ENCODE measurements around the gene ADAM12. TPM values are rescaled to one million over a fixed set of nuclear protein-coding genes. Genes with fewer than 3 reads are reported as not detected.

ADAM12 gene
- polyA plus RNA-seq, 1 donor from 2014 or later = 0.09 TPM

DNA sequence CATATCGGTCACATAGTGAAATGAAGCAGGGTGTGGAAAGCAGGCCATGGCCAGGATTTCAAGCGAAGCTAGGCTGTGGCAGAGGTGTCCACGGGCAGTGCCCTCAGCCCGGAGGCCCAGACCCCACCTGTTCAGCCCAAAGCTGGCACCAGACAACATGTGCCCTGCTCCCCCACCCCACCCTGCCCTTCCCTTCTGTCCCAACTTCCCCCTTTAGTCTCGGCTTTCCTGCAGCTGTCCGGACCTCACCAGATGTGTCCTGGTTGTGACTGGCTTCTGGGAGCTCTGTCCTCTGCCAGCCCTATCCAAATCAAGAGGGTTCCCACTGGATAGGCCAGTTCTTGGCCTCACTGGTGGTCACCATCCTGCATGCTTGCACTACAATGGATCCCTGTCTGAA, 37.3 kb downstream of the ADAM12 start:
- Histone ChIP-seq H3K9me2 (ENCODE audit: insufficient read depth, low read length) (no peaks in the 10 kb centered on the region), H3K27me3 (ENCODE audit: insufficient read depth, low read depth, low read length) (no peaks in the 10 kb centered on the region), H3F3A (ENCODE audit: insufficient read depth, low read length, poor library complexity, severe bottlenecking) (no peaks in the 10 kb centered on the region), H2AFZ (ENCODE audit: low read depth, low read length) (no peak overlapping the region), H3K36me3 (ENCODE audit: insufficient read depth, low read length) (no peaks in the 10 kb centered on the region), H3K9me3 (ENCODE audit: low read length) (no peaks in the 10 kb centered on the region), H3K4me2 (ENCODE audit: low read length) (no peak overlapping the region), H3K79me2 (replicated peaks; ENCODE audit: insufficient read depth, low read length) (no peaks in the 10 kb centered on the region), H3K9ac (ENCODE audit: low read length) (no peak overlapping the region), H3K27ac (ENCODE audit: low read length) (no peak overlapping the region), H3K4me3 (ENCODE audit: low read length) (no peak overlapping the region), H4K20me1 (ENCODE audit: insufficient read depth) (no peaks in the 10 kb centered on the region)
- TF ChIP-seq RAD21 (conservative IDR thresholded peaks at IDR 0.05) = no peak
- no peak for TF ChIP-seq SMC3 (conservative IDR thresholded peaks at IDR 0.05; ENCODE audit: poor library complexity)
- TF ChIP-seq, protein P1, sequence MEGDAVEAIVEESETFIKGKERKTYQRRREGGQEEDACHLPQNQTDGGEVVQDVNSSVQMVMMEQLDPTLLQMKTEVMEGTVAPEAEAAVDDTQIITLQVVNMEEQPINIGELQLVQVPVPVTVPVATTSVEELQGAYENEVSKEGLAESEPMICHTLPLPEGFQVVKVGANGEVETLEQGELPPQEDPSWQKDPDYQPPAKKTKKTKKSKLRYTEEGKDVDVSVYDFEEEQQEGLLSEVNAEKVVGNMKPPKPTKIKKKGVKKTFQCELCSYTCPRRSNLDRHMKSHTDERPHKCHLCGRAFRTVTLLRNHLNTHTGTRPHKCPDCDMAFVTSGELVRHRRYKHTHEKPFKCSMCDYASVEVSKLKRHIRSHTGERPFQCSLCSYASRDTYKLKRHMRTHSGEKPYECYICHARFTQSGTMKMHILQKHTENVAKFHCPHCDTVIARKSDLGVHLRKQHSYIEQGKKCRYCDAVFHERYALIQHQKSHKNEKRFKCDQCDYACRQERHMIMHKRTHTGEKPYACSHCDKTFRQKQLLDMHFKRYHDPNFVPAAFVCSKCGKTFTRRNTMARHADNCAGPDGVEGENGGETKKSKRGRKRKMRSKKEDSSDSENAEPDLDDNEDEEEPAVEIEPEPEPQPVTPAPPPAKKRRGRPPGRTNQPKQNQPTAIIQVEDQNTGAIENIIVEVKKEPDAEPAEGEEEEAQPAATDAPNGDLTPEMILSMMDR (IDR thresholded peaks at IDR 0.05; ENCODE audit: poor library complexity, severe bottlenecking) = no peak
- no peak for TF ChIP-seq TAF1 (IDR thresholded peaks at IDR 0.05; ENCODE audit: low read depth)

DNA sequence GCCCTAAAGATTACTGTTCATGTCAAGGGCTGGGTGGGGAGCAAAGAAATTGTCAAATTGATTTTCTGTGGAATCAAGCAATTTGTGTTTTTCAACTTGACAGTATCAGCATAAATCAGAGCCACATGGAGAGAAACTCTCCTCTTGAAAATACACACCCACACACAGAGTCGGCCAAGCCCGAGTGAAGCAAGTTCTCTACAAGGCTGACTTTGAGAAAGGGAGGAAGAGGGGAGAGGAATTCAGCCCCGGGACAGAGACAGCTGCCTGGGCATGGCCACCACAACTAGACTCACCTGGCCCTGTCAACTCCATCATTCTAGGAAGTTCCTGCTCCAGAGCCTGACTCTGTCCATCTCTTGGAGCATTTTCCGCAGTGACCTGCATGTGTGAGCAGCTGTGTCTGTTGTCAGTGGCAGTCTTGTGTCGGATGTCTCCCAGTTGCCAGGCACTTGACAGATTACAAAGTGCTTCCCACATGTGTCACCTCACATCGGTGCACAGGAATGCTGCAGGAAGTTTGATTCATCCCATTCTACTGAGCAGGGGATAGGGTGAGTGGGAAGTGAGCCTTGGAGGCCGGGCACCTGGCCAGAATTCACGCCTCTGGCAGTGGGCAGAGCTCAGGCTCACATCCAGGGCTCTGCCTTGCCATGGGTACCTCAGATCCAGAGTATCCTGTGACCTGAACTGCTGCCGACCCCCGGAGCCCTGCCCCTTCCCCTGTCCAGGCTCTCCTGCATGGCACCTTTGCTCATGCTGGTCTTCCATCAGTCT, 37.9 kb downstream of the ADAM12 start:
- H3F3A ChIP-seq (ENCODE audit: insufficient read depth, low read length, poor library complexity, severe bottlenecking) = no peaks in the 10 kb centered on the region
- no peak overlapping the region for H3K27ac ChIP-seq (ENCODE audit: low read length)
- H3K36me3 ChIP-seq (ENCODE audit: insufficient read depth, low read length) = no peaks in the 10 kb centered on the region
- H3K9ac ChIP-seq (ENCODE audit: low read length) = no peak overlapping the region
- no peak for TF ChIP-seq SMC3 (conservative IDR thresholded peaks at IDR 0.05; ENCODE audit: poor library complexity)
- no peak for TF ChIP-seq EP300 (conservative IDR thresholded peaks at IDR 0.05; ENCODE audit: poor library complexity, severe bottlenecking)
- TF ChIP-seq POLR2AphosphoS5 (IDR thresholded peaks at IDR 0.05) = no peak
- TF ChIP-seq MXI1 (conservative IDR thresholded peaks at IDR 0.05; ENCODE audit: poor library complexity, severe bottlenecking) = no peak
- TF ChIP-seq, protein P2, sequence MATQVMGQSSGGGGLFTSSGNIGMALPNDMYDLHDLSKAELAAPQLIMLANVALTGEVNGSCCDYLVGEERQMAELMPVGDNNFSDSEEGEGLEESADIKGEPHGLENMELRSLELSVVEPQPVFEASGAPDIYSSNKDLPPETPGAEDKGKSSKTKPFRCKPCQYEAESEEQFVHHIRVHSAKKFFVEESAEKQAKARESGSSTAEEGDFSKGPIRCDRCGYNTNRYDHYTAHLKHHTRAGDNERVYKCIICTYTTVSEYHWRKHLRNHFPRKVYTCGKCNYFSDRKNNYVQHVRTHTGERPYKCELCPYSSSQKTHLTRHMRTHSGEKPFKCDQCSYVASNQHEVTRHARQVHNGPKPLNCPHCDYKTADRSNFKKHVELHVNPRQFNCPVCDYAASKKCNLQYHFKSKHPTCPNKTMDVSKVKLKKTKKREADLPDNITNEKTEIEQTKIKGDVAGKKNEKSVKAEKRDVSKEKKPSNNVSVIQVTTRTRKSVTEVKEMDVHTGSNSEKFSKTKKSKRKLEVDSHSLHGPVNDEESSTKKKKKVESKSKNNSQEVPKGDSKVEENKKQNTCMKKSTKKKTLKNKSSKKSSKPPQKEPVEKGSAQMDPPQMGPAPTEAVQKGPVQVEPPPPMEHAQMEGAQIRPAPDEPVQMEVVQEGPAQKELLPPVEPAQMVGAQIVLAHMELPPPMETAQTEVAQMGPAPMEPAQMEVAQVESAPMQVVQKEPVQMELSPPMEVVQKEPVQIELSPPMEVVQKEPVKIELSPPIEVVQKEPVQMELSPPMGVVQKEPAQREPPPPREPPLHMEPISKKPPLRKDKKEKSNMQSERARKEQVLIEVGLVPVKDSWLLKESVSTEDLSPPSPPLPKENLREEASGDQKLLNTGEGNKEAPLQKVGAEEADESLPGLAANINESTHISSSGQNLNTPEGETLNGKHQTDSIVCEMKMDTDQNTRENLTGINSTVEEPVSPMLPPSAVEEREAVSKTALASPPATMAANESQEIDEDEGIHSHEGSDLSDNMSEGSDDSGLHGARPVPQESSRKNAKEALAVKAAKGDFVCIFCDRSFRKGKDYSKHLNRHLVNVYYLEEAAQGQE (IDR thresholded peaks at IDR 0.05; ENCODE audit: borderline replicate concordance) = no peak
- no peak for TF ChIP-seq EZH2 (IDR thresholded peaks at IDR 0.05; ENCODE audit: borderline replicate concordance, insufficient read depth, low read length, poor library complexity, severe bottlenecking)
- TF ChIP-seq, protein P1 (IDR thresholded peaks at IDR 0.05; ENCODE audit: poor library complexity, severe bottlenecking) = no peak
- TF ChIP-seq RAD21 (conservative IDR thresholded peaks at IDR 0.05) = no peak
- no peak for TF ChIP-seq TAF1 (IDR thresholded peaks at IDR 0.05; ENCODE audit: low read depth)
- H3K4me3 ChIP-seq (ENCODE audit: low read length) = no peak overlapping the region
- no peak overlapping the region for H2AFZ ChIP-seq (ENCODE audit: low read depth, low read length)
- no peaks in the 10 kb centered on the region for H3K27me3 ChIP-seq (ENCODE audit: insufficient read depth, low read depth, low read length)
- H3K4me2 ChIP-seq (ENCODE audit: low read length) = no peak overlapping the region
- no peaks in the 10 kb centered on the region for H4K20me1 ChIP-seq (ENCODE audit: insufficient read depth)
- no peaks in the 10 kb centered on the region for H3K9me3 ChIP-seq (ENCODE audit: low read length)
- no peaks in the 10 kb centered on the region for H3K79me2 ChIP-seq (replicated peaks; ENCODE audit: insufficient read depth, low read length)
- H3K9me2 ChIP-seq (ENCODE audit: insufficient read depth, low read length) = no peaks in the 10 kb centered on the region
